Naive B cell (primary cell): ENCODE measurements around the gene SELENOM. TPM values are rescaled to one million over a fixed set of nuclear protein-coding genes. Genes with fewer than 3 reads are reported as not detected.

Source experiments
- ATAC-seq, 2 donors: fragments of 150-1000 bp; cut with Tn5 transposase; 2 replicates each; pipeline ENCODE4 v1.10.0; 2021; ENCODE audit warnings: low read depth in 2 of 2, mild to moderate bottlenecking in 2 of 2, moderate library complexity in 2 of 2
- DNase-seq: peaks from one replicate; pipeline ENCODE4 v3.0.0; 2022
- H3K27ac Mint-ChIP-seq, 6 donors: one replicate each; pipeline ENCODE4 v1.8.0; 2020 to 2022; ENCODE audit warnings: mild to moderate bottlenecking in 6 of 6, mixed read lengths in 6 of 6, moderate library complexity in 5 of 6, inconsistent platforms in 2 of 6
- H3K27me3 Mint-ChIP-seq, 3 donors: one replicate each; pipeline ENCODE4 v1.8.0; 2021 to 2022; ENCODE audit warnings: mixed read lengths in 3 of 3, mild to moderate bottlenecking in 1 of 3
- H3K36me3 Mint-ChIP-seq, 2 donors: one replicate each; pipeline ENCODE4 v1.8.0; 2020 to 2022; ENCODE audit warnings: mixed read lengths in 2 of 2, inconsistent platforms in 1 of 2, mild to moderate bottlenecking in 1 of 2
- H3K4me1 Mint-ChIP-seq, 3 donors: one replicate each; pipeline ENCODE4 v1.8.0; 2020 to 2022; ENCODE audit warnings: mixed read lengths in 3 of 3, inconsistent platforms in 1 of 3, mild to moderate bottlenecking in 1 of 3, moderate library complexity in 1 of 3
- H3K4me3 Mint-ChIP-seq, 8 donors: one replicate each; pipeline ENCODE4 v1.8.0; 2020 to 2022; ENCODE audit warnings: mild to moderate bottlenecking in 8 of 8, mixed read lengths in 8 of 8, moderate library complexity in 8 of 8, inconsistent platforms in 2 of 8
- H3K9me3 Mint-ChIP-seq, 7 donors: one replicate each; pipeline ENCODE4 v1.8.0; 2020 to 2022; ENCODE audit warnings: mixed read lengths in 7 of 7, mild to moderate bottlenecking in 5 of 7, inconsistent platforms in 2 of 7, moderate library complexity in 1 of 7
- polyA plus RNA-seq, 6 donors: library from polyadenylated mRNA; unstranded; fragments of 300-500 nt; fragmentation: Illumina TruSeq; gene quantifications; one replicate each; pipeline ENCODE4 v1.2.3, GENCODE V29; 2021; ENCODE audit warnings: low read depth in 6 of 6

The SELENOM gene
- polyA plus RNA-seq, 6 donors from 2014 or later: 31.1 to 54.8 (median 42.9) TPM

DNA sequence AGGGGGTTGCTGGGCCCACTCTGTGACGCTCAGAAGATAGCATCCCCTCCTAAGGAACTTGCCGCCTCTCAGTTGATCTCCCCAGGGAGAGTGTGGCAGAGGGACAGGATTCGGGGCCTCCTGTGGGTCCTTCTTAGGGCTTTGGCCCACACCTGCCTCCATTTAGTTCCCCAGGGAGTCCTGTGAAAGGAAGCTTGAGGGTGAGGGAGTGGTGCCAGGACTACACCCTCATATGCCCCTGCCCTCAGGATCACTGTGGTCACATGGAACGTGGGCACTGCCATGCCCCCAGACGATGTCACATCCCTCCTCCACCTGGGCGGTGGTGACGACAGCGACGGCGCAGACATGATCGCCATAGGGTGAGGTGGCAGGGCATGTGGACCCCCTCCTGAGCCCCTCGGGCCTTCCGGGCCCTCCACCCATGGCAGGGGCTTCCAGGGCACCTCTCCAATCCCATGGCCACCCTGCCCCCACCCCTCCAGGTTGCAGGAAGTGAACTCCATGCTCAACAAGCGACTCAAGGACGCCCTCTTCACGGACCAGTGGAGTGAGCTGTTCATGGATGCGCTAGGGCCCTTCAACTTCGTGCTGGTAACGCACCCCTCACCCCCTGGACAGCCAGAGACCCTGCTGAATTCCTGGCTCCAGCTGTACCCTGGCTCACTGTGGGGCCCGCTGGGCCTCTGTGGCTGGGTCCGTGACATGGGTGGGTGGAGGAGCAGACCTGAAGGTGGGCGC is 18.9 kb upstream of the SELENOM start:
- DNase-seq: no peak
- H3K36me3 Mint-ChIP-seq: no peaks in the 10 kb centered on the region

DNA sequence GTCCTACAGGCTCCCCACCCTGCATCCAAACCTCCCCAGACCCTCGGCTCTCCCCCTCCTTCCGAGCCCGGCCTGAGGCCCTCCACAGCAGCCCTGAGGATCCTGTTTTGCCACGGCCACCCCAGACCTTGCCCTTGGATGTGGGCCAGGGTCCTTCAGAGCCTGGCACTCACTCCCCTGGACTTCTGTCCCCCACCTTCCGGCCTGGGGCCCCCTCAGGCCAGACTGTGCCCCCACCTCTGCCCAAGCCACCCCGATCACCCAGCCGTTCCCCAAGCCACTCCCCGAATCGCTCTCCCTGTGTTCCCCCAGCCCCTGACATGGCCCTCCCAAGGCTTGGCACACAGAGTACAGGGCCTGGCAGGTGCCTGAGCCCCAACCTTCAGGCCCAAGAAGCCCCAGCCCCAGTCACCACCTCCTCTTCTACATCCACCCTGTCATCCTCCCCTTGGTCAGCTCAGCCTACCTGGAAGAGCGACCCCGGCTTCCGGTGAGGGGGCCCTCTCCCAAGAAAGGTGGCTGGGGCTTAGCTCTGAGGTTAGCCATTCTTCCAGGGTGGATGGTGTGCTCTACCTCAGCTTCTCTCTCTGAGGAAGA is 18.3 kb upstream of the SELENOM start:
- Mint-ChIP-seq H3K9me3 (no peaks in the 10 kb centered on the region), H3K36me3 (no peaks in the 10 kb centered on the region), H3K4me1 (peaks cover 0 to 6% (median 5%) of the 10 kb centered on the region in 3 donors), H3K27me3 (peaks cover 15 to 34% (median 34%) of the 10 kb centered on the region in 3 donors), H3K27ac (no peak overlapping the region), H3K4me3 (peak overlapping the region in 1 of 8 donors; percentile 25)
- ATAC-seq: no peak
- DNase-seq: no peak

More for the DNA sequence above, 18.9 kb upstream of the SELENOM start:
- H3K4me3 Mint-ChIP-seq: no peak overlapping the region
- ATAC-seq: no peak
- H3K9me3 Mint-ChIP-seq: no peaks in the 10 kb centered on the region
- no peak overlapping the region for H3K27ac Mint-ChIP-seq
- H3K4me1 Mint-ChIP-seq: peaks cover 0 to 6% (median 5%) of the 10 kb centered on the region in 3 donors
- H3K27me3 Mint-ChIP-seq: peaks cover 15 to 34% (median 34%) of the 10 kb centered on the region in 3 donors

- Mint-ChIP-seq H3K4me1 (peaks cover 0 to 6% (median 5%) of the 10 kb centered on the region in 3 donors), H3K27me3 (peaks cover 15 to 39% (median 38%) of the 10 kb centered on the region in 3 donors), H3K36me3 (no peaks in the 10 kb centered on the region), H3K27ac (no peak overlapping the region), H3K9me3 (no peaks in the 10 kb centered on the region), H3K4me3 (peak overlapping the region in 1 of 8 donors; percentile 25)
- DNase-seq (no peak), ATAC-seq (no peak)
Measured at GRCh38 chr22:31124811-31125465, 17.6 kb upstream of the SELENOM start.

DNA sequence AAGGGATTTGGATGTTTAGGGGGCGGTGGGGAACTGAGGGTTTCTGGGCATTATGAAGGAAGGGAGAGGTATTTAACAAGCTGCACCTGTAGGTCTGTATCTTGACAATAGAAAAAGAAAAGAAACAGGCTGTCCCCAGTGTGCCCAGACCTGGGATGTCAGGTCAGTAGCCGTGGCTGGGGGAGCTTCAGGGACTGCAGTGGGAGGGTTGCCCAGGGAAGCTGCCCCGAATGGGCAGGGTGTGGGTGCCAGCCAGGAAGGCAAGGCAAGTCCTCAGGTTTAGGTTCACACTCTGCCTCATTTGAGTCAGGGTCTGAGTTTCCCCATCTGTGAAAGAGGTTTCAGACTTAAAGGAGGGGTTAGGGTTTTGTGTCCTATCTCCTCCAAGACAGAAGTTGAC is 16.9 kb upstream of the SELENOM start:
- Mint-ChIP-seq H3K27ac (peak overlapping the region in 1 of 6 donors; percentile 84), H3K4me3 (peak overlapping the region in 2 of 8 donors; percentile 27 to 32), H3K9me3 (no peaks in the 10 kb centered on the region), H3K36me3 (no peaks in the 10 kb centered on the region), H3K4me1 (peaks cover 0 to 6% (median 5%) of the 10 kb centered on the region in 3 donors), H3K27me3 (peaks cover 15 to 43% (median 43%) of the 10 kb centered on the region in 3 donors)
- DNase-seq (no peak), ATAC-seq (no peak)

DNA sequence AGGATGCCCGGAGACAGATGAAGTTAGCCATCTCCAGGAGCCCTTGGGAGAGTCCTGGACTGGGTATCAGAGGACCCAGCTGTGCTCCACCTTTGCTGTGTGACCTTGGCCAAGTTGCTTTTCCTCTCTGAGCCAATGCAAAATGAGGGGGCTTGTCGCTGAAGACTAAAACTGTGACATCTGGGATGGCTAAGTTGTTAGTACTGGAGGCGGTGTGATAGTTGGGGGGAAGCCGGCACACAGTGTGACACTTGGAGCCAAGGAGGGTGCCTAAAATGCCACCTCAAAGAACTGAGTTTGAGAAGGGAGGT is 15.9 kb upstream of the SELENOM start:
- H3K27ac Mint-ChIP-seq: peak overlapping the region in 1 of 6 donors; percentile 50
- ATAC-seq (no peak), DNase-seq (no peak)
- H3K9me3 Mint-ChIP-seq: no peaks in the 10 kb centered on the region
- no peak overlapping the region for H3K4me3 Mint-ChIP-seq
- H3K36me3 Mint-ChIP-seq: no peaks in the 10 kb centered on the region
- peaks cover 0 to 6% (median 5%) of the 10 kb centered on the region in 3 donors for H3K4me1 Mint-ChIP-seq
- peaks cover 15 to 43% (median 39%) of the 10 kb centered on the region in 3 donors for H3K27me3 Mint-ChIP-seq

GRCh38 chr22:31122532-31123291 is 15.3 kb upstream of the SELENOM start, which contains the start of gene INPP5J:
TSS of gene INPP5J (plus strand) at chr22:31122966. CDS start at chr22:31123015, 49 bp downstream.
- DNase-seq: no peak
- peaks cover 0 to 6% (median 5%) of the 10 kb centered on the region in 3 donors for H3K4me1 Mint-ChIP-seq
- no peaks in the 10 kb centered on the region for H3K9me3 Mint-ChIP-seq
- peak within 1 kb of the TSS in 1 of 8 donors; percentile 74 for H3K4me3 Mint-ChIP-seq
- H3K27me3 Mint-ChIP-seq: peaks cover 15 to 39% (median 34%) of the 10 kb centered on the region in 3 donors
- H3K36me3 Mint-ChIP-seq: no peaks in the 10 kb centered on the region
- ATAC-seq: no peak
- peak within 1 kb of the TSS in 5 of 6 donors; percentile 19 to 86 (median 43) for H3K27ac Mint-ChIP-seq

DNA sequence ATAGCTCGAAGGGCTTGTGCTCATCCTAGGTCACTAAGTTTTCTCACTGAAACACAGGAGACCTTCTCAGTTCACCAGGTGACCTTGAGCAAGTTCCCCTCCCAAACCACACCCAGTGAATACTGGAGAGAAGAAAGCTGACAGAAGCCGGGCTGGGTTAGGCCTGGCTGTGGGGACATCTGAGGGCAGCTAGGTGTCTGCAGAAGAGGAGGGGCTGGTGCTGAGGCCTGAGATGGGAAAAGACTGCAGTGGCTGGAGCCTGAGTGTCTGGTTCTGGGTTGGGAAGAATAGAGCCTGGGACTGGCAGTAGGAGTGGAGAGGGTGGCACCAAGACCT is 14.8 kb upstream of the SELENOM start:
- no peaks in the 10 kb centered on the region for H3K36me3 Mint-ChIP-seq
- no peaks in the 10 kb centered on the region for H3K9me3 Mint-ChIP-seq
- no peak for ATAC-seq
- H3K4me3 Mint-ChIP-seq: peak overlapping the region in 1 of 8 donors; percentile 74
- H3K4me1 Mint-ChIP-seq: peaks cover 0 to 5% (median 2%) of the 10 kb centered on the region in 3 donors
- DNase-seq: no peak
- peaks cover 15 to 34% (median 33%) of the 10 kb centered on the region in 3 donors for H3K27me3 Mint-ChIP-seq
- peak overlapping the region in 2 of 6 donors; percentile 22 to 86 for H3K27ac Mint-ChIP-seq

- ATAC-seq (no peak), DNase-seq (no peak)
- Mint-ChIP-seq H3K27ac (no peak overlapping the region), H3K4me3 (no peak overlapping the region), H3K27me3 (peaks cover 15 to 34% (median 30%) of the 10 kb centered on the region in 3 donors), H3K4me1 (no peaks in the 10 kb centered on the region), H3K36me3 (no peaks in the 10 kb centered on the region), H3K9me3 (no peaks in the 10 kb centered on the region)
Measured at GRCh38 chr22:31121403-31121802, 14.0 kb upstream of the SELENOM start.

DNA sequence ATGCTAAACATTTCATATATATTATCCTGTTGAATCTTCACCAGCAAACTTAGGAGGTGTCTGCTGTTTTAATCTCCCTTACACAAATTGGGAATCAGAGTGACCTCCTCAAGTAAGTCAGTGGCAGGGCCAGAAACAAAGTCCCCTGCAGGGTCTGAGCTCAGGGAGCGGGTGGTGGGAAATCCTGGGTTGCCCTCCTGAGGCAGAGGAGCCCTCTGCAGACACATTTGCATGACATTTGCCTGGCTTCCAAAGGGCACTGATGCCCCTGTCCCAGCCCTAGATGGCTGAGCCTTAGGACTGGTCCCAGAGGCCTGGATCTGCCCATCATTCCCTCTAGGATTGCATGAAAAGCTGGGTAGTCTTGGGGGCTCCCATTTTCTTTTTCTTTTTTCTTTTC is 13.3 kb upstream of the SELENOM start:
- Mint-ChIP-seq H3K36me3 (no peaks in the 10 kb centered on the region), H3K27me3 (peaks cover 15 to 27% (median 25%) of the 10 kb centered on the region in 3 donors), H3K4me3 (no peak overlapping the region), H3K9me3 (no peaks in the 10 kb centered on the region), H3K4me1 (no peaks in the 10 kb centered on the region), H3K27ac (no peak overlapping the region)
- DNase-seq (no peak), ATAC-seq (no peak)

DNA sequence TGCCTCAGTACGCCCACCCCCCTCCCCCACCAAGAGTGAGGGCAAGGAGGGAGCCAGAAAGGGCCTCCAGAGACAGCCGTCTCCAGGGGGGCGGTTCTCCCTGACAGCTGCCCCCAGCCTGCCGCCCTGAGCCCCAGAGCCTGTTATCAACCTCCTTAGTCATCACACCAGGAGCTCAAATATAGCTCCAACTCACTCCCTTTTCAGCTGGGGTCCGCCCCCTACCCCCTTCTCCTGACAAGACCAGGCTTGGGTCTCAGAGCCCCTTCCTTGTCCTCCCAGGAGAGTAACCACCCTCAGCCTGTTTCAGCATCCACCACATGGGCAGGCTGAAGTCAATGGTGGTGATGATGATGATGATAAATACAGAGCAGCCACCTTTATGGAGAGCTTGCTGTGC is 12.9 kb upstream of the SELENOM start:
- peaks cover 15 to 23% (median 21%) of the 10 kb centered on the region in 3 donors for H3K27me3 Mint-ChIP-seq
- DNase-seq (no peak), ATAC-seq (no peak)
- no peaks in the 10 kb centered on the region for H3K36me3 Mint-ChIP-seq
- H3K4me1 Mint-ChIP-seq: no peaks in the 10 kb centered on the region
- no peak overlapping the region for H3K4me3 Mint-ChIP-seq
- H3K27ac Mint-ChIP-seq: no peak overlapping the region
- H3K9me3 Mint-ChIP-seq: no peaks in the 10 kb centered on the region

DNA sequence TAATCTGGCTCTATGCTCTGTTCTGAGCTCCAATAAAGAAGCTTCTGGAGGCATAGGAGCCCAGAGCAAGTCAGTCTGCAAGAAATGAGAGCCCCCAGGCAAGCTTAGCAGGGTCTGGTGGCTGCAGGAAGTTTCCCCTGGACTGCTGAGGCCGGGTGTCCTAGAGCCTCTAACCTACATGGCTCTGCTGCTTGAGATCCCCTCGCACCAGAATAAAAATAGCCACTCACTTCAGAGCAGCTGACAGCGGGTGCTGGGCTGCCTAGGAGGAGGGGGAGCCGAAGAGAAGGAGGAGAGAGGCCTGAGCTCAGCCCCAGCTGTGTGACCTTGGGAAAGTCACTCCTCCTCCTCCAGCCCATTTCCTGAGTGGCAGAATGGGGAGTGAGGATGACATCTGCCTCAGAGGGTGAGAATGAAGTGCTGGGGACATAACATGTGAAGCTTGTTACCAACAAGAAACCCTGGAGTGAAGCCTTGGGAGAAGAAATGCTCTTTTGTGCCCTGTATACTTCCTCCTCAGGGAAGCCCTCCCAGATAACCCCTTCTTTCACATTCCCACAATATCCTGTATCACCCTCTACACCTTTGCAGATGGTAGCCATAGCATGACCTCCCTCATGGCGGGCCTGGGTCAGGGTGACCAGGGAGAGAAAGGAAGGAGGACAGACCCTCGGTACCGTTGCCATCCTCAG is 11.8 kb upstream of the SELENOM start:
- Mint-ChIP-seq H3K27ac (no peak overlapping the region), H3K4me1 (no peaks in the 10 kb centered on the region), H3K27me3 (peaks cover 9 to 20% (median 15%) of the 10 kb centered on the region in 3 donors)

GRCh38 chr22:31118046-31118820 is 10.9 kb upstream of the SELENOM start:
- no peaks in the 10 kb centered on the region for H3K9me3 Mint-ChIP-seq
- ATAC-seq (no peak), DNase-seq (no peak)
- no peaks in the 10 kb centered on the region for H3K36me3 Mint-ChIP-seq
- no peaks in the 10 kb centered on the region for H3K4me1 Mint-ChIP-seq
- no peak overlapping the region for H3K4me3 Mint-ChIP-seq
- H3K27me3 Mint-ChIP-seq: peaks cover 0 to 10% (median 9%) of the 10 kb centered on the region in 3 donors
- no peak overlapping the region for H3K27ac Mint-ChIP-seq

More for the DNA sequence above, 11.8 kb upstream of the SELENOM start:
- Mint-ChIP-seq H3K36me3 (no peaks in the 10 kb centered on the region), H3K9me3 (no peaks in the 10 kb centered on the region), H3K4me3 (no peak overlapping the region)
- ATAC-seq (no peak), DNase-seq (no peak)
